Activated CD4-positive, CD25-positive, alpha-beta regulatory T cell treated with anti-CD3 and anti-CD28 coated beads, Interleukin-2, amount 50 U/mL, for 72 hours (primary cell): Measurements from ENCODE around the gene MPZL3.

Source experiments
- DNase-seq: peaks from one replicate; pipeline ENCODE4 v3.0.0; 2021

The MPZL3 gene

GRCh38 chr11:118231461-118231860, 20.7 kb downstream of the MPZL3 start:
- no peak for DNase-seq

GRCh38 chr11:118230088-118230487, 22.1 kb downstream of the MPZL3 start:
- DNase-seq, result no peak

- no peak for DNase-seq
Observed at GRCh38 chr11:118229274-118229847, 22.8 kb downstream of the MPZL3 start.

- DNase-seq, result no peak
Observed at GRCh38 chr11:118227865-118228785, 24.0 kb downstream of the MPZL3 start.

GRCh38 chr11:118226781-118227180, 25.4 kb downstream of the MPZL3 start:
- DNase-seq, result no peak

GRCh38 chr11:118226296-118226695, 25.9 kb downstream of the MPZL3 start:
- no peak for DNase-seq

GRCh38 chr11:118224511-118225188, 27.5 kb downstream of the MPZL3 start, which contains the start of gene JAML:
TSS of gene JAML (minus strand) at chr11:118225011. CDS start at chr11:118214866, 10,145 bp downstream.
- DNase-seq, result peak; percentile 58

GRCh38 chr11:118223992-118224391, 28.2 kb downstream of the MPZL3 start:
- no peak for DNase-seq

GRCh38 chr11:118223570-118223969, 28.6 kb downstream of the MPZL3 start:
- DNase-seq, result no peak

GRCh38 chr11:118222437-118222836, 29.7 kb downstream of the MPZL3 start:
- no peak for DNase-seq

GRCh38 chr11:118221419-118221818, 30.7 kb downstream of the MPZL3 start:
- DNase-seq, result no peak

GRCh38 chr11:118219732-118220131, 32.4 kb downstream of the MPZL3 start:
- DNase-seq, result no peak

GRCh38 chr11:118219244-118219643, 32.9 kb downstream of the MPZL3 start:
- no peak for DNase-seq

- DNase-seq, result no peak
Observed at GRCh38 chr11:118217575-118217974, 34.6 kb downstream of the MPZL3 start.

- DNase-seq, result peak; percentile 57
Observed at GRCh38 chr11:118216621-118217481, 35.3 kb downstream of the MPZL3 start.

GRCh38 chr11:118215765-118216164, 36.4 kb downstream of the MPZL3 start:
- DNase-seq, result no peak

GRCh38 chr11:118215262-118215661, 36.9 kb downstream of the MPZL3 start:
- DNase-seq, result no peak

- no peak for DNase-seq
Observed at GRCh38 chr11:118214210-118214914, 37.8 kb downstream of the MPZL3 start.

GRCh38 chr11:118213781-118214180, 38.4 kb downstream of the MPZL3 start:
- no peak for DNase-seq

- DNase-seq, result no peak
Observed at GRCh38 chr11:118213201-118213600, 39.0 kb downstream of the MPZL3 start.

GRCh38 chr11:118212781-118213191, 39.4 kb downstream of the MPZL3 start:
- DNase-seq, result no peak

- DNase-seq, result no peak
Observed at GRCh38 chr11:118212131-118212725, 39.9 kb downstream of the MPZL3 start.
